CD4-positive, alpha-beta T cell treated with Interleukin-1 beta for 1 hour (primary cell): ENCODE results near the gene FAM149A.

Source experiments
- DNase-seq, 2 donors: peaks; one replicate each; pipeline ENCODE4 v3.0.0-alpha.2; 2020 to 2022

FAM149A gene

GRCh38 chr4:186159613-186160012 is 55.1 kb downstream of the FAM149A start:
- DNase-seq: no peak

GRCh38 chr4:186161138-186161537 is 56.6 kb downstream of the FAM149A start:
- DNase-seq: peak in 1 of 2 donors; percentile 27

- no peak for DNase-seq
Observed at GRCh38 chr4:186166852-186167512, 62.5 kb downstream of the FAM149A start.

GRCh38 chr4:186167605-186168004 is 63.1 kb downstream of the FAM149A start:
- DNase-seq: no peak

- DNase-seq: no peak
Observed at GRCh38 chr4:186168750-186169149, 64.2 kb downstream of the FAM149A start.

GRCh38 chr4:186169333-186169944 is 64.9 kb downstream of the FAM149A start:
- DNase-seq: no peak

GRCh38 chr4:186169945-186170802 is 65.7 kb downstream of the FAM149A start:
- no peak for DNase-seq

- no peak for DNase-seq
Observed at GRCh38 chr4:186170966-186171365, 66.5 kb downstream of the FAM149A start.

- no peak for DNase-seq
Observed at GRCh38 chr4:186172546-186172945, 68.0 kb downstream of the FAM149A start.

GRCh38 chr4:186188107-186188506 is 83.6 kb downstream of the FAM149A start:
- DNase-seq: no peak

- DNase-seq: no peak
Observed at GRCh38 chr4:186189656-186190055, 85.2 kb downstream of the FAM149A start.

- DNase-seq: peak; percentile 47 to 52
Observed at GRCh38 chr4:186190581-186191199, 86.2 kb downstream of the FAM149A start.

- peak; percentile 88 to 90 for DNase-seq
Observed at GRCh38 chr4:186191200-186192065, 86.9 kb downstream of the FAM149A start, which contains the start of gene CYP4V2. TSS of gene CYP4V2 (plus strand) at chr4:186191567. CDS start at chr4:186191824, 257 bp downstream.

GRCh38 chr4:186192066-186192612 is 87.6 kb downstream of the FAM149A start:
- DNase-seq: peak in 1 of 2 donors; percentile 36

- DNase-seq: no peak
Observed at GRCh38 chr4:186193851-186194250, 89.3 kb downstream of the FAM149A start.

- no peak for DNase-seq
Observed at GRCh38 chr4:186196063-186196462, 91.6 kb downstream of the FAM149A start.

GRCh38 chr4:186200516-186200915 is 96.0 kb downstream of the FAM149A start:
- no peak for DNase-seq

- DNase-seq: no peak
Observed at GRCh38 chr4:186201010-186201409, 96.5 kb downstream of the FAM149A start.

- DNase-seq: peak; percentile 63 to 65
Observed at GRCh38 chr4:186201535-186202230, 97.2 kb downstream of the FAM149A start.

- DNase-seq: no peak
Observed at GRCh38 chr4:186202490-186203140, 98.1 kb downstream of the FAM149A start.

GRCh38 chr4:186203406-186203805 is 98.9 kb downstream of the FAM149A start:
- no peak for DNase-seq
